A549 (cell line): ENCODE data around the gene GLIS1.

ENCODE experiments used
- EP300 ChIP-seq, 2 experiments: fragments of >200 bp; sonication (Bioruptor Twin); formaldehyde crosslinking; IDR thresholded peaks; 2 replicates in 1 of 2; 3 replicates in 1 of 2; pipeline ENCODE4 v1.6.1; 2016 to 2017
- RAD21 ChIP-seq, 2 experiments: fragments of >200 bp in 1 of 2; sonication (Bioruptor Twin) in 1 of 2; formaldehyde crosslinking in 1 of 2; IDR thresholded peaks in 1 of 2; conservative IDR thresholded peaks in 1 of 2; 2 replicates in 1 of 2; 3 replicates in 1 of 2; pipeline ENCODE4 v1.6.1; 2012 to 2018; ENCODE audit warnings: inconsistent platforms in 1 of 2
- RARB ChIP-seq: fragments of 250-450 bp; sonication (Bioruptor Pico); IDR thresholded peaks from 2 replicates; pipeline ENCODE4 v1.8.0; 2021; ENCODE audit warnings: mild to moderate bottlenecking, moderate library complexity
- TF ChIP-seq, protein P1 (sequence below): fragments of >200 bp; sonication (Bioruptor Twin); formaldehyde crosslinking; IDR thresholded peaks from 3 replicates; pipeline ENCODE4 v1.5.1; 2016

DNA sequence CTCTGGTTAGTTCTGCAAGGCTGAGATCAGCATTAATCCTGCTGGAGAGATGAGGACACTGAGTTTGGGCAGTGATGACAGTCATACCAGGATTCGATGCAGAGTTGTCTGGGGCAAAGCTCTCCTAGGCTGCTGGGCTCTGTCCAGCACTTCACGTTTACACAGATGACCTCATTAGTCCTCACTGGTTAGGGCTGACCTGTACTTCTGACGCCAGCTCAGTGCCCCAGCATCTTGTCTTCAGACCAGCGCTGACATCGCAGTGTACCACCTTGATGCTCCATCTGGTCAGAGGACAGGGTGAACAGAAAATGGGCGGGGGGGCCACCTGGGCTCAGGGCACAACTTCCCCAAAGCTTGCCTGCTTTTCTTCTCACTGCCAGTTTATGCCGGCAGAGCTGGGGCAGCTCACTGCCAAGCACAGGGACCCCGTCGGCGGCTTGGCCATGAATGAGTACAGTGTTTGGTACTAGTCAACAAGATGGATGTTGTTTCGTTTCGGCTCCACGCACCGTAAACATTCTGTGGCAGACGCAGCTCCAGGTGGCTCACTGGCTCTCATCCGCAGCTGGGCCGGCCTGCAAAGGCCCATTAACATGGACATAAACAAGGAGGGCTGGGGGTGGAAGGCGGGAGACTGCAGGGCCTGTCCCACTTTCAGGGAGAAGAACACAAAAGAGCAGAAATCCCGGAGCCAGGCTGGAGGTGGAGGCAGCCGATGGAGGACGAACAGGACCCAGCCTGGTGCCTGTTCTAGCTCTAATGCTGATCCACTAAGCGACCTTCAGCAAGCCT is 118.7 kb downstream of the GLIS1 start:
- TF ChIP-seq, protein P1, sequence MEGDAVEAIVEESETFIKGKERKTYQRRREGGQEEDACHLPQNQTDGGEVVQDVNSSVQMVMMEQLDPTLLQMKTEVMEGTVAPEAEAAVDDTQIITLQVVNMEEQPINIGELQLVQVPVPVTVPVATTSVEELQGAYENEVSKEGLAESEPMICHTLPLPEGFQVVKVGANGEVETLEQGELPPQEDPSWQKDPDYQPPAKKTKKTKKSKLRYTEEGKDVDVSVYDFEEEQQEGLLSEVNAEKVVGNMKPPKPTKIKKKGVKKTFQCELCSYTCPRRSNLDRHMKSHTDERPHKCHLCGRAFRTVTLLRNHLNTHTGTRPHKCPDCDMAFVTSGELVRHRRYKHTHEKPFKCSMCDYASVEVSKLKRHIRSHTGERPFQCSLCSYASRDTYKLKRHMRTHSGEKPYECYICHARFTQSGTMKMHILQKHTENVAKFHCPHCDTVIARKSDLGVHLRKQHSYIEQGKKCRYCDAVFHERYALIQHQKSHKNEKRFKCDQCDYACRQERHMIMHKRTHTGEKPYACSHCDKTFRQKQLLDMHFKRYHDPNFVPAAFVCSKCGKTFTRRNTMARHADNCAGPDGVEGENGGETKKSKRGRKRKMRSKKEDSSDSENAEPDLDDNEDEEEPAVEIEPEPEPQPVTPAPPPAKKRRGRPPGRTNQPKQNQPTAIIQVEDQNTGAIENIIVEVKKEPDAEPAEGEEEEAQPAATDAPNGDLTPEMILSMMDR: no peak
- TF ChIP-seq EP300 (IDR thresholded peaks at IDR 0.05) (no peak), RAD21 (conservative IDR thresholded peaks at IDR 0.05 in 1 of 2, IDR thresholded peaks at IDR 0.05 in 1 of 2) (no peak), RARB (CRISPR knock-in tag) (no peak)
